Measurements from ENCODE around the gene RBM38. TPM values are rescaled to one million over a fixed set of nuclear protein-coding genes. Genes with fewer than 3 reads are reported as not detected.
A peak's percentile ranks its signal among the peaks of the same experiment; 100 is the strongest.

RBM38 gene
- total RNA-seq, 1 donor from 2014 or later, result 24.1 TPM

- Mint-ChIP-seq H3K27ac (no peak overlapping the region), H3K27me3 (peaks cover 7% of the 10 kb centered on the region), H3K4me3 (ENCODE audit: low read depth) (peak overlapping the region; percentile 69), H3K9me3 (ENCODE audit: low read depth) (no peaks in the 10 kb centered on the region), H3K36me3 (ENCODE audit: insufficient read depth) (peaks cover 6% of the 10 kb centered on the region), H3K4me1 (ENCODE audit: low read depth) (peaks cover 19% of the 10 kb centered on the region)
- peak; percentile 50 for TF ChIP-seq CTCF (IDR thresholded peaks at IDR 0.05; ENCODE audit: unreplicated experiment)
- peak; percentile 54 for DNase-seq (ENCODE audit: low spot score, unreplicated experiment)
Measured at GRCh38 chr20:57388953-57389694, 2.1 kb upstream of the RBM38 start.

GRCh38 chr20:57389695-57390603, 1.2 kb upstream of the RBM38 start:
- H3K27me3 Mint-ChIP-seq, result peaks cover 7% of the 10 kb centered on the region
- no peak for DNase-seq (ENCODE audit: low spot score, unreplicated experiment)
- no peak overlapping the region for H3K27ac Mint-ChIP-seq
- H3K36me3 Mint-ChIP-seq (ENCODE audit: insufficient read depth), result peaks cover 5% of the 10 kb centered on the region
- no peak for TF ChIP-seq CTCF (IDR thresholded peaks at IDR 0.05; ENCODE audit: unreplicated experiment)
- H3K4me3 Mint-ChIP-seq (ENCODE audit: low read depth), result peak overlapping the region; percentile 47
- H3K4me1 Mint-ChIP-seq (ENCODE audit: low read depth), result peaks cover 19% of the 10 kb centered on the region
- H3K9me3 Mint-ChIP-seq (ENCODE audit: low read depth), result no peaks in the 10 kb centered on the region

DNA sequence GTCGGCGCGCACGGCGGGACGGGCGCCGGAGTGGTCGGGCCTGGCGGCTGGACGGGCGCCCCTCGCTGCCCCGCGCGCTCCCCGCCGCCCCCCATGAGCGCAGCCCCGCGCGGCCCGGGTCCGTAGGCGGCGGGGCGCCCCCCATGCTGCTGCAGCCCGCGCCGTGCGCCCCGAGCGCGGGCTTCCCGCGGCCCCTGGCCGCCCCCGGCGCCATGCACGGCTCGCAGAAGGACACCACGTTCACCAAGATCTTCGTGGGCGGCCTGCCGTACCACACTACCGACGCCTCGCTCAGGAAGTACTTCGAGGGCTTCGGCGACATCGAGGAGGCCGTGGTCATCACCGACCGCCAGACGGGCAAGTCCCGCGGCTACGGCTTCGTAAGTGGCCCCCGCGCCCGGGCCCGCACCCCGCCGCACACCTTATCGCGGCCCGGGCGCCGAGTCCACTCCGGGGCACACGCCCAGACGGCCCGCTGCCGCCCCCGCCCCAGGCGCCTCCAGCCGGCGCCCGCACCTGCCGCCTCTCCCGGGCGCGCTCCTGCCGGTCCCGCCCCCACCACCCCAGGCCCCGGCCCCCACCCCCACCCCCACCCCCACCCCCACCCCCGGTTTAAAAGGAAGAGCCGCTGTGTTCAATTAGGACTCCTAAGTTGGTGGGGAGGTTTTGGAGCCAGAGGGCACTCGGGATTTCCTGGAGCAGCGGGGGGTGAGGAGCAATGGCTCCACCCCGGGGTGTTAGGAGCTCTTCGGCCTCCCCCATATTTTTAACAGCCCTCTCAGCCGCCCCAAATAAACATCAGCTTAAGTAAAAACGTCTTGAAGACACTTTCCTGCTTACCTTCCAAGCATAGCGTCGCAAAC, 474 bp downstream of the RBM38 start:
- peaks cover 8% of the 10 kb centered on the region for H3K36me3 Mint-ChIP-seq (ENCODE audit: insufficient read depth)
- no peak overlapping the region for H3K27ac Mint-ChIP-seq
- DNase-seq (ENCODE audit: low spot score, unreplicated experiment), result peak; percentile 20
- H3K4me1 Mint-ChIP-seq (ENCODE audit: low read depth), result peaks cover 23% of the 10 kb centered on the region
- no peaks in the 10 kb centered on the region for H3K9me3 Mint-ChIP-seq (ENCODE audit: low read depth)
- H3K27me3 Mint-ChIP-seq, result peaks cover 7% of the 10 kb centered on the region
- H3K4me3 Mint-ChIP-seq (ENCODE audit: low read depth), result peak overlapping the region; percentile 80
- TF ChIP-seq CTCF (IDR thresholded peaks at IDR 0.05; ENCODE audit: unreplicated experiment), result no peak

GRCh38 chr20:57392512-57393271, 1.5 kb downstream of the RBM38 start:
- peak overlapping the region; percentile 76 for H3K27ac Mint-ChIP-seq
- peaks cover 23% of the 10 kb centered on the region for H3K4me1 Mint-ChIP-seq (ENCODE audit: low read depth)
- H3K4me3 Mint-ChIP-seq (ENCODE audit: low read depth), result peak overlapping the region; percentile 80
- no peak for TF ChIP-seq CTCF (IDR thresholded peaks at IDR 0.05; ENCODE audit: unreplicated experiment)
- H3K9me3 Mint-ChIP-seq (ENCODE audit: low read depth), result no peaks in the 10 kb centered on the region
- DNase-seq (ENCODE audit: low spot score, unreplicated experiment), result no peak
- peaks cover 10% of the 10 kb centered on the region for H3K36me3 Mint-ChIP-seq (ENCODE audit: insufficient read depth)
- peaks cover 7% of the 10 kb centered on the region for H3K27me3 Mint-ChIP-seq
